ENCODE measurements around the gene ZNF14.

The ZNF14 gene

DNA sequence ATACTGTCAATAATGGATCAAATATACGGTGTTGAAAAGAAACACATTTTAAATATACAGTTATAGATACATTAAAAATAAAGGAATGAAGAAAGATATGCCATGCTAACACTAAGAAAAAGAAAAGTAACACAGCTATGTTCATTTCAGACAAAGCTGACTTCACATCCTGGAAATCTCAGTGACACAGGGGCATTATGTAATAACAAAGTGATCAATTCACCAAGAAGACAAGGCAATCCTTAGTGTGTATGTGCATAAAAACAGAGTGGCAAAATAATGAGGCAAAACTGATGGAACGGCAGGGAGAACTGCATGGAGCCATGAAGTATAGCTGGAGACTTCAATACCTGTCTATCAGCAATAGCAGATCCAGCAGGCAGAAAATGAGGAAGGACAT, 13.1 kb downstream of the ZNF14 start:
- Histone ChIP-seq H3K4me3 (ENCODE audit: low read length) (no peak overlapping the region), H3K9me2 (replicated peaks; ENCODE audit: control insufficient read depth, low read length) (no peaks in the 10 kb centered on the region), H4K20me1 (ENCODE audit: control insufficient read depth, insufficient read depth, low read depth, low read length) (no peaks in the 10 kb centered on the region), H3K27ac (ENCODE audit: low read depth, low read length) (no peak overlapping the region), H3K4me1 (ENCODE audit: control insufficient read depth, low read length) (no peaks in the 10 kb centered on the region), H3K36me3 (ENCODE audit: control insufficient read depth, low read length) (peaks cover 24% of the 10 kb centered on the region), H3K4me2 (ENCODE audit: low read length) (no peak overlapping the region), H3K27me3 (ENCODE audit: control insufficient read depth, low read length) (no peaks in the 10 kb centered on the region), H3F3A (ENCODE audit: control insufficient read depth, insufficient read depth) (no peaks in the 10 kb centered on the region), H3K9me3 (ENCODE audit: control insufficient read depth, insufficient read depth, low read length) (peaks cover 54% of the 10 kb centered on the region), H3K79me2 (ENCODE audit: control insufficient read depth, low read length) (peaks cover 65% of the 10 kb centered on the region)
- TF ChIP-seq, protein P1, sequence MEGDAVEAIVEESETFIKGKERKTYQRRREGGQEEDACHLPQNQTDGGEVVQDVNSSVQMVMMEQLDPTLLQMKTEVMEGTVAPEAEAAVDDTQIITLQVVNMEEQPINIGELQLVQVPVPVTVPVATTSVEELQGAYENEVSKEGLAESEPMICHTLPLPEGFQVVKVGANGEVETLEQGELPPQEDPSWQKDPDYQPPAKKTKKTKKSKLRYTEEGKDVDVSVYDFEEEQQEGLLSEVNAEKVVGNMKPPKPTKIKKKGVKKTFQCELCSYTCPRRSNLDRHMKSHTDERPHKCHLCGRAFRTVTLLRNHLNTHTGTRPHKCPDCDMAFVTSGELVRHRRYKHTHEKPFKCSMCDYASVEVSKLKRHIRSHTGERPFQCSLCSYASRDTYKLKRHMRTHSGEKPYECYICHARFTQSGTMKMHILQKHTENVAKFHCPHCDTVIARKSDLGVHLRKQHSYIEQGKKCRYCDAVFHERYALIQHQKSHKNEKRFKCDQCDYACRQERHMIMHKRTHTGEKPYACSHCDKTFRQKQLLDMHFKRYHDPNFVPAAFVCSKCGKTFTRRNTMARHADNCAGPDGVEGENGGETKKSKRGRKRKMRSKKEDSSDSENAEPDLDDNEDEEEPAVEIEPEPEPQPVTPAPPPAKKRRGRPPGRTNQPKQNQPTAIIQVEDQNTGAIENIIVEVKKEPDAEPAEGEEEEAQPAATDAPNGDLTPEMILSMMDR (IDR thresholded peaks at IDR 0.05; ENCODE audit: low read depth, low read length, poor library complexity, severe bottlenecking), result no peak
- TF ChIP-seq EZH2phosphoT487 (IDR thresholded peaks at IDR 0.05; ENCODE audit: borderline replicate concordance, low read length), result no peak

DNA sequence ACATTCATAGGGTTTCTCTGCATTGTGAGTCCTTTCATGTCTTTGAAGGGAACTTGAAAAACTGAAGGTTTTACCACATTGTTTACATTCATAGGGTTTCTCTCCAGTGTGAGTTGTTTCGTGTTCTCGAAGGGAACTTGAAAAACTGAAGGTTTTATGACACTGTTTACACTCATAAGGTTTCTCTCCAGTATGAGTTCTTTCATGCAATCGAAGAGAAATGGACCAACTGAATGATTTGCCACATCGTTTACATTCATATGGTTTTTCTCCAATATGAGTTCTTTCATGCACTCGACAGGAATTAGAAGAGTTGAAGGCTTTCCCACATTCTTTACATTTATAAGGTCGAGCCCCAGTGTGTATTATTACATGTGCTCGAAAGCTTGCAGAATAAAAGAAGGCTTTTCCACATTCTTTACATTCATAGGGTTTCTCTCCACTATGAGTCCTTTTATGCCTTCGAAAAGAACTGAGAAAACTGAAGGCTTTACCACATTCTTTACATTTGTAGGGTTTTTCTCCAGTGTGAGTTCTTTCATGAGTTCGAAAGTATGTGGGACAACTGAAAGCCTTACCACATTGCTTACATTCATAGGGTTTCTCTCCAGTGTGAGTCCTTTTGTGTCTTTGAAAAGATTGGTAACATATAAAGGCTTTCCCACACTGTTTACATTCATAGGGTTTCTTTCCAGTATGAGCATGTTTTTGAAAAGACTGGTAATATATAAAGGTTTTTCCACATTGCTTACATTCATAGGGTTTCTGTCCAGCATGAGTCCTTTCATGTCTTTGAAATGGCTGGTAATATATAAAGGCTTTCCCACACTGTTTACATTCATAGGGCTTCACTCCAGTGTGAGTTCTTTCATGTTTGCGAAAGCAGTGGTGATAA, 20.7 kb downstream of the ZNF14 start:
- Histone ChIP-seq H3K9me3 (ENCODE audit: control insufficient read depth, insufficient read depth, low read length) (peaks cover 79% of the 10 kb centered on the region), H3K36me3 (ENCODE audit: control insufficient read depth, low read length) (peaks cover 74% of the 10 kb centered on the region), H3K4me1 (ENCODE audit: control insufficient read depth, low read length) (no peaks in the 10 kb centered on the region), H4K20me1 (ENCODE audit: control insufficient read depth, insufficient read depth, low read depth, low read length) (no peaks in the 10 kb centered on the region), H3K79me2 (ENCODE audit: control insufficient read depth, low read length) (peaks cover 18% of the 10 kb centered on the region), H3K27ac (ENCODE audit: low read depth, low read length) (no peak overlapping the region), H3F3A (ENCODE audit: control insufficient read depth, insufficient read depth) (no peaks in the 10 kb centered on the region), H3K9me2 (replicated peaks; ENCODE audit: control insufficient read depth, low read length) (no peaks in the 10 kb centered on the region), H3K4me3 (ENCODE audit: low read length) (no peak overlapping the region), H3K4me2 (ENCODE audit: low read length) (no peak overlapping the region), H3K27me3 (ENCODE audit: control insufficient read depth, low read length) (no peaks in the 10 kb centered on the region)
- no peak for TF ChIP-seq EZH2phosphoT487 (IDR thresholded peaks at IDR 0.05; ENCODE audit: borderline replicate concordance, low read length)
- TF ChIP-seq, protein P1 (IDR thresholded peaks at IDR 0.05; ENCODE audit: low read depth, low read length, poor library complexity, severe bottlenecking), result no peak

DNA sequence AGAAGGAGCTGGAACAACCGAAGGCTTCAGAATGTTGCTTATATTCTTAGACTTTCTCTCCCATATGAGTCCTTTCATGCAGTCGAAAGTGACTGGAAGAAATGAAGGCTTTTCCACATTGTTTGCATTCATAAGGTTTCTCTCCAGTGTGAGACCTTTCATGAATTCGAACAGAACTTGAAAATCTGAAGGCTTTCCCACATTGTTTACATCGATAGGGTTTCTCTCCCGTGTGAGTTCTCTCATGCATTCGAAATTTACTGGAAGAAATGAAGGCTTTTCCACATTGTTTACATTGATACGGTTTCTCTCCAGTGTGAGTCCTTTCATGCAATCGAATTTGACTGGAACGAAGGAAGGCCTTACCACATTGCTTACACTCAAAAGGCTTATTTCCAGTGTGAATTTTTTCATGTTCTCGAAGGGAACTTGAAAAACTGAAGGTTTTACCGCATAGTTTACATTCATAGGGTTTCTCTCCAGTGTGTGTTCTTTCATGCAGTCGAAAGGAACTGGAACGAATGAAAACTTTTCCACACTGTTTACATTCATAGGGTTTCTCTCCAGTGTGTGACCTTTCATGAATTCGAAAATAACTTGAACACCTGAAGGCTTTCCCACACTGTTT, 21.5 kb downstream of the ZNF14 start:
- no peaks in the 10 kb centered on the region for H3K27me3 ChIP-seq (ENCODE audit: control insufficient read depth, low read length)

More for the DNA sequence above, 21.5 kb downstream of the ZNF14 start:
- peaks cover 66% of the 10 kb centered on the region for H3K36me3 ChIP-seq (ENCODE audit: control insufficient read depth, low read length)
- H3K27ac ChIP-seq (ENCODE audit: low read depth, low read length), result no peak overlapping the region
- H4K20me1 ChIP-seq (ENCODE audit: control insufficient read depth, insufficient read depth, low read depth, low read length), result no peaks in the 10 kb centered on the region
- peaks cover 11% of the 10 kb centered on the region for H3K79me2 ChIP-seq (ENCODE audit: control insufficient read depth, low read length)
- H3K4me3 ChIP-seq (ENCODE audit: low read length), result no peak overlapping the region
- TF ChIP-seq, protein P1 (IDR thresholded peaks at IDR 0.05; ENCODE audit: low read depth, low read length, poor library complexity, severe bottlenecking), result no peak
- TF ChIP-seq EZH2phosphoT487 (IDR thresholded peaks at IDR 0.05; ENCODE audit: borderline replicate concordance, low read length), result no peak
- H3K4me1 ChIP-seq (ENCODE audit: control insufficient read depth, low read length), result no peaks in the 10 kb centered on the region
- no peak overlapping the region for H3K4me2 ChIP-seq (ENCODE audit: low read length)
- H3K9me3 ChIP-seq (ENCODE audit: control insufficient read depth, insufficient read depth, low read length), result peaks cover 71% of the 10 kb centered on the region
- no peaks in the 10 kb centered on the region for H3K9me2 ChIP-seq (replicated peaks; ENCODE audit: control insufficient read depth, low read length)
- no peaks in the 10 kb centered on the region for H3F3A ChIP-seq (ENCODE audit: control insufficient read depth, insufficient read depth)

Data from DOHH2 (cell line).